Neural progenitor cell (in vitro differentiated cells): Measurements from ENCODE around the gene SBDS.

Experiments
- CTCF ChIP-seq: fragments of 200-600 bp; sonication (generic); IDR thresholded peaks from 2 replicates; pipeline ENCODE4 v1.5.1; 2017; ENCODE audit warnings: antibody characterized with exemption, mild to moderate bottlenecking
- EZH2 ChIP-seq: fragments of 200-600 bp; sonication (generic); IDR thresholded peaks from 2 replicates; pipeline ENCODE4 v1.6.1; 2017; ENCODE audit warnings: antibody characterized with exemption, mild to moderate bottlenecking, moderate library complexity
- EZH2phosphoT487 ChIP-seq: fragments of 200-600 bp; sonication (generic); IDR thresholded peaks from 2 replicates; pipeline ENCODE4 v1.6.1; 2017; ENCODE audit warnings: antibody characterized with exemption

- no peak for TF ChIP-seq CTCF
- no peak for TF ChIP-seq EZH2
- no peak for TF ChIP-seq EZH2phosphoT487
These were observed 25.1 kb downstream of the SBDS start for GRCh38 chr7:66970310-66970709.
